Activated T-cell treated with anti-CD3 and anti-CD28 coated beads, Interleukin-2, amount 50 U/mL, for 72 hours (primary cell): ENCODE results near the gene IP6K2. TPM values are rescaled to one million over a fixed set of nuclear protein-coding genes. Genes with fewer than 3 reads are reported as not detected.
"Not testable (repeated sequence)": the region's sequence is repeated elsewhere in the genome, so short reads cannot be mapped to it uniquely, and the experiment has no call there.

Experiments used
- ATAC-seq, 2 donors: fragments of 150-1000 bp; cut with Tn5 transposase; replicated peaks in 1 of 2; 2 replicates each; pipeline ENCODE4 v1.10.0; 2021; ENCODE audit warnings: moderate library complexity in 2 of 2, mild to moderate bottlenecking in 1 of 2
- DNase-seq, 2 donors: peaks; one replicate each; pipeline ENCODE4 v3.0.0; 2021 to 2022; ENCODE audit warnings: mixed read lengths in 1 of 2
- H3K27ac Mint-ChIP-seq: one replicate; pipeline ENCODE4 v1.8.0; 2022; ENCODE audit warnings: mild to moderate bottlenecking, moderate library complexity, mixed read lengths
- H3K27me3 Mint-ChIP-seq: one replicate; pipeline ENCODE4 v1.8.0; 2022; ENCODE audit warnings: low read depth, mixed read lengths
- H3K36me3 Mint-ChIP-seq, 2 donors: one replicate each; pipeline ENCODE4 v1.8.0; 2022; ENCODE audit warnings: mixed read lengths in 2 of 2, mild to moderate bottlenecking in 1 of 2; ENCODE audit not compliant: insufficient read depth in 2 of 2
- H3K4me1 Mint-ChIP-seq: one replicate; pipeline ENCODE4 v1.8.0; 2022; ENCODE audit warnings: low read depth, mixed read lengths
- H3K4me3 Mint-ChIP-seq, 2 donors: one replicate each; pipeline ENCODE4 v1.8.0; 2022; ENCODE audit warnings: mild to moderate bottlenecking in 2 of 2, mixed read lengths in 2 of 2, moderate library complexity in 2 of 2
- H3K9me3 Mint-ChIP-seq, 2 donors: one replicate each; pipeline ENCODE4 v1.8.0; 2022; ENCODE audit warnings: mixed read lengths in 2 of 2
- total RNA-seq, 2 donors: library from RNA; stranded (reverse); gene quantifications; one replicate each; pipeline ENCODE4 v1.2.3, GENCODE V29; 2022

The IP6K2 gene, protein sequence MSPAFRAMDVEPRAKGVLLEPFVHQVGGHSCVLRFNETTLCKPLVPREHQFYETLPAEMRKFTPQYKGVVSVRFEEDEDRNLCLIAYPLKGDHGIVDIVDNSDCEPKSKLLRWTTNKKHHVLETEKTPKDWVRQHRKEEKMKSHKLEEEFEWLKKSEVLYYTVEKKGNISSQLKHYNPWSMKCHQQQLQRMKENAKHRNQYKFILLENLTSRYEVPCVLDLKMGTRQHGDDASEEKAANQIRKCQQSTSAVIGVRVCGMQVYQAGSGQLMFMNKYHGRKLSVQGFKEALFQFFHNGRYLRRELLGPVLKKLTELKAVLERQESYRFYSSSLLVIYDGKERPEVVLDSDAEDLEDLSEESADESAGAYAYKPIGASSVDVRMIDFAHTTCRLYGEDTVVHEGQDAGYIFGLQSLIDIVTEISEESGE
- total RNA-seq, result 10 to 100 TPM; 62.4 to 75.4 TPM

DNA sequence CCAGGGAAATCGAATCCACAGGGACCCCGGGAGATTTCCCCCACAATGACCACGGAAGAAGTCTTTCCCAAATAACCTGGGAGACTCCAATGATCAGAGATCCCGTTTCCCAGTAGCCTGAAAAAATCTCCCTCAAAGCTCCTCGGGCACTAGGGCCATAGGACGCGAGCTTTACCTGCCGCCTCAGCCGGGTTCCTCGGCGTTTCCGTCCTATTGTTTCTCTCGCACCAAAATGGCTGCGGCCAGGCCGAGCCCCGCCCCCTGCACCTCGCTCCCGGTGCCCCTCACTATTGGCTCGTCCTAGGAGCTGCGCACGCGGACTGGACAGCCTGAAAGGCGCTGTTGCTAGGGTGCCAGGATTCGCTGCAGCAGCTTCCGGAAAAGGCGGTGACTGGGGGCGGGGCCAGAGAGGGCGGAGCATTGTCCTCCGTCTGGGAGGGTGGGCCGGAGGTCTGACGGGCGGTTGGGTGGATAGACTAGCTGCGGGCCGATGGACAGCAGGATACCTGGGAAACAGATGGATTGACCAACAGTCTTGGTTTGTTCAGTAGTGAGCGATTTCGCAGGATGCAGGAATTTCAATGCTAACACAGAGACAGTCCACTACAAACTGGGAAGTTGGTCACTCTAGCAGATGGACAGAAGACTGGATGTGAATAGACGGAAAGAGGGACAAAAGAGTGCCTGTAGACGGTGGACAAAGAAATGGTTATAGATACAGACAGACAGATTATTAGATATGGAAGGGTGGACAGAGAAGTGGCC, at the start of gene IP6K2:
Gene IP6K2 (minus strand): TSS at position 240 of the 765 bp plus-strand sequence. CDS start 21,930 bp downstream, outside the sequence.
- ATAC-seq, result peak; percentile 100
- H3K9me3 Mint-ChIP-seq, result no peaks in the 10 kb centered on the region
- H3K4me1 Mint-ChIP-seq, result peaks cover 35% of the 10 kb centered on the region

DNA sequence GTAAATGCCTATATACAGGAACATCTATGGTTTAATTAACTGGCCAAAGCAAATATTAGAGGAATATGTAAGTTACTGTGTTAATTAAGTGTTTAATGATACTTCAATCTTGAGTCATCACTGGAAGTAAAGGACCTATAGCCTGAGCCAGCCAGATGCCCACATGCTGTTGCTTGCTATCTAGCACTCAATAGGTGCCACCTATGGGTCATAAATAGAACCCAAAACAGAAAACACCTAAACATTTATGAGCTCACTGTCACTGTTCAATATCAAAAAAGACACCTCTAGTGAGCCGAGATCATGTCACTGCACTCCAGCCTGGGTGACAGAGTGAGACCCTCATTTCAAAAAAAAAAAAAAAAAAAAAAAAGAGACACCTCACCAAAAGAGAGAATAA, 48.4 kb upstream of the IP6K2 start:
- Mint-ChIP-seq H3K4me3 (no peak overlapping the region), H3K9me3 (no peaks in the 10 kb centered on the region), H3K27ac (no peak overlapping the region), H3K4me1 (no peaks in the 10 kb centered on the region), H3K36me3 (peaks cover under 1 to 2% of the 10 kb centered on the region in 2 donors), H3K27me3 (no peaks in the 10 kb centered on the region)
- DNase-seq (no peak), ATAC-seq (no peak)

More for the DNA sequence above, at the start of gene IP6K2:
- peak within 1 kb of the TSS; percentile 88 to 96 for H3K4me3 Mint-ChIP-seq
- peak; percentile 100 for DNase-seq
- H3K27ac Mint-ChIP-seq, result peak within 1 kb of the TSS; percentile 89
- H3K27me3 Mint-ChIP-seq, result no peaks in the 10 kb centered on the region
- peaks cover 2 to 16% of the 10 kb centered on the region in 2 donors for H3K36me3 Mint-ChIP-seq

DNA sequence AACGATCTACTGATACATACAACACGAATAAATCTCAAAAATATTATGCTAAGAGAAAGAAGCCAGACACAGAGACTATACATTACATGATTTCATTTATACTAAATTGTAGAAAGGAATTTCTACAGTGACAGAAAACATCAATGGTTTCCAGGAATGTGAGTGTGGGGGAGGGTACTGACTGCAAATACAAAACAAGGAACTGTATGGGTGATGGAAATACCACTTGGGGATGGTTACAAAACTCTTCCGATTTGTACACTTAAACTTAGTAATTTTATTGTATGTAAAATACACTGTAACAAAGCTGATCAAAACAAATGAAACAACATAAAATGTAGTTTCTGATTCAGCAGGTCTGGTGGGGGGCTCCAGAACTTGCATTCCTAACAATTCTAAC, 45.8 kb upstream of the IP6K2 start:
- no peaks in the 10 kb centered on the region for H3K27me3 Mint-ChIP-seq
- ATAC-seq (no peak), DNase-seq (no peak)
- no peaks in the 10 kb centered on the region for H3K9me3 Mint-ChIP-seq
- peaks cover 0 to 2% of the 10 kb centered on the region in 2 donors for H3K36me3 Mint-ChIP-seq
- H3K4me3 Mint-ChIP-seq, result no peak overlapping the region
- H3K27ac Mint-ChIP-seq, result no peak overlapping the region
- no peaks in the 10 kb centered on the region for H3K4me1 Mint-ChIP-seq

DNA sequence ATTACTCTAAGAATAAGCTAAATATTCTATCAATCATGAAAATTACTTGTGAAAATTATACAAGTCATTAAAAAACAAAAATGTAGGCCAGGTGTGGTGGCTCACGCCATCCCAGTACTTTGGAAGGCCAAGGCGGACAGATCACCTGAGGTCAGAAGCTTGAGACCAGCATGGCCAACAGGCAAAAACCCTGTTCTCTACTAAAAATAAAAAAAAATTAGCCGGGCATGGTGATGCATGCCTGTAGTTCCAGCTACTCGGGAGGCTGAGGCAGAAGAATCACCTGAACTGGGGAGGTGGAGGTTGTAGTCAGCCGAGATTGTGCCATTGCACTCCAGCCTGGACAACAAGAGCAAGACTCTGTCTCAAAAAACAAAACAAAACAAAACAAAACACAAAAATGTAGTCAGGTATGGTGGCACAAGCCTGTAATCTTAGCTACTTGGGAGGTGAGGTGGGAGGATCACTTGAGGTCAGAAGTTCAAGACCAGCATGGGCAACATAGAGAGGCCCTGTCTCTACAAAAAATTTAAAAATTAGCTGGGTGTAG, 43.0 kb upstream of the IP6K2 start:
- H3K9me3 Mint-ChIP-seq, H3K27ac Mint-ChIP-seq, H3K27me3 Mint-ChIP-seq, DNase-seq, ATAC-seq, H3K4me3 Mint-ChIP-seq, H3K36me3 Mint-ChIP-seq: not testable (repeated sequence)
- peaks cover 10% of the 10 kb centered on the region for H3K4me1 Mint-ChIP-seq

DNA sequence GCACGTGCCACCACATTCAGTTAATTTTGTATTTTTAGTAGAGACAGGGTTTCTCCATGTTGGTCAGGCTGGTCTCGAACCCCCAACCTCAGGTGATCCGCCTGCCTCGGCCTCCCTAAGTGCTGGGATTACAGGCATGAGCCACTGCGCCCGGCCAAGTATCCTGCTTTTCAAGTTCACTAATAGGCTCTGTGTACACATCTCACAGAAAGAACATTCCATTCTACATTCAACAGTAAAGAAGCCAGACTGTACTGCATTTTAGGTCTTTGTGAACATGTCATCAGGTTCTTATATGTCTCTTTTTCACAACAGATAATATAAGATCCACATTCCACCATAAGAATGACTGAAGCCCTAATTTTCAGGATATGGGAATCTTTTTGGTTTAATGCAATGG, 42.5 kb upstream of the IP6K2 start:
- not testable (repeated sequence) for H3K27me3 Mint-ChIP-seq, H3K9me3 Mint-ChIP-seq, H3K27ac Mint-ChIP-seq, ATAC-seq, H3K4me3 Mint-ChIP-seq, DNase-seq, H3K36me3 Mint-ChIP-seq
- H3K4me1 Mint-ChIP-seq, result peaks cover 10% of the 10 kb centered on the region

DNA sequence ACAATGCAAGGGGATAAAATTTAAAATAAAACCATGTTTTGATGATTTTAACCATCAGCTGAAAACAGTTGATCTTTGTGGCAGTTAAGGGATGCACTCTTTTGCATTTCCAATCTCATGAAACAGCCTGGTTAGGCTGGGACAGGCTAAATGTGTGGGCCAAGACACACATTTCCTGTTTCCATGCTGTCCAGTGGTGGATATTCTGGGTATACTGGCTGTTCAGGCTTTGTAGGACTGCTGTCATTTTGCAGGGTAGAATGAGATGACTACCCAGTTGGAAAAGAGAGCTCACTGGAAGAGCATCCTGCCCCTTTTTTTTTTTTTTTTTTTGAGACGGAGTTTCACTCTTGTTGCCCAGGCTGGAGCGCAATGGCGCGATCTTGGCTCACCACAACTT, 42.0 kb upstream of the IP6K2 start:
- no peak for DNase-seq
- no peak for ATAC-seq
- Mint-ChIP-seq H3K36me3 (peaks cover 1 to 4% of the 10 kb centered on the region in 2 donors), H3K4me3 (no peak overlapping the region), H3K27me3 (no peaks in the 10 kb centered on the region), H3K27ac (no peak overlapping the region), H3K4me1 (peaks cover 10% of the 10 kb centered on the region), H3K9me3 (no peaks in the 10 kb centered on the region)

DNA sequence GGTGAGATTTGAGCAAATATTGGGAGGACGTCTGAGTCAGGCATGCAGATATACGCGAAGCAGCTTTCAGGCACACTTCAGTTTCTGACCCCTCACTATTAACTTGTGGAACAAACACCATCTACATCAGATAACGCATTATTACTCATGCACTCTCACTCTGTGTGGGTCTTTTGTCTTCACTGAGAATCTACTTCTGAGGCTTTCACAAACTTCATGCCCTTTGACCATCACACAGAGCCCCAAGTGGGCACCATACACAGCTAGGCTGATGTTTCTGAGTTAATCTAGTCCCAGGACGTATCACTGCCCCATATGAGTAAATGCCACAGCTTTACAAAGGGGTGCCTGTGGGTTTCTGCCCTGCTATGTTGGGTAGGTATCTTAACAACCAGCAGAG, 39.6 kb upstream of the IP6K2 start:
- H3K4me1 Mint-ChIP-seq, result peaks cover 10% of the 10 kb centered on the region
- ATAC-seq, result peak; percentile 92 to 96
- H3K27me3 Mint-ChIP-seq, result no peaks in the 10 kb centered on the region
- peak; percentile 7 to 9 for DNase-seq
- no peaks in the 10 kb centered on the region for H3K9me3 Mint-ChIP-seq
- H3K4me3 Mint-ChIP-seq, result no peak overlapping the region
- peaks cover 1 to 4% of the 10 kb centered on the region in 2 donors for H3K36me3 Mint-ChIP-seq
- no peak overlapping the region for H3K27ac Mint-ChIP-seq

DNA sequence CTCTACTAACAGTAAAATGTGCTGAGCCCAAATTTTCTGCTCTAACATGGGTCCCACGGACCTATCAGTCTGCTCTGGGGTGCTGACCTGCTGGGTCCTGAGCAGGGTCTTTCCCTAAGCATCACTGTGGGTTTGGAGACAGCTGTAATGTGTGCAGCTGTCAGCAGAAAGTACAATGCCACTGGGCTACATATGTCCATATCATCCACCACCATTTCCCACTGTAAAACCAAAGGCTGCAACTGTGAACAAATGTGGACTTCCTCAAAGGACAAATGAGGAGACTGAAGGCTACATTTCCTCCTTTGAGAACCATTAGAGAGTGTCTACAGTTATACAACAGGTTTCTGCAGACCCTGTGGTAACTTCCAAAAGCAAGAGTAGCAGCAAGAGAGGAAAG, 33.8 kb upstream of the IP6K2 start:
- no peaks in the 10 kb centered on the region for H3K27me3 Mint-ChIP-seq
- no peak overlapping the region for H3K27ac Mint-ChIP-seq
- no peak for ATAC-seq
- no peak overlapping the region for H3K4me3 Mint-ChIP-seq
- no peak for DNase-seq
- no peaks in the 10 kb centered on the region for H3K9me3 Mint-ChIP-seq
- no peaks in the 10 kb centered on the region for H3K4me1 Mint-ChIP-seq
- H3K36me3 Mint-ChIP-seq, result peaks cover 0 to 10% of the 10 kb centered on the region in 2 donors

DNA sequence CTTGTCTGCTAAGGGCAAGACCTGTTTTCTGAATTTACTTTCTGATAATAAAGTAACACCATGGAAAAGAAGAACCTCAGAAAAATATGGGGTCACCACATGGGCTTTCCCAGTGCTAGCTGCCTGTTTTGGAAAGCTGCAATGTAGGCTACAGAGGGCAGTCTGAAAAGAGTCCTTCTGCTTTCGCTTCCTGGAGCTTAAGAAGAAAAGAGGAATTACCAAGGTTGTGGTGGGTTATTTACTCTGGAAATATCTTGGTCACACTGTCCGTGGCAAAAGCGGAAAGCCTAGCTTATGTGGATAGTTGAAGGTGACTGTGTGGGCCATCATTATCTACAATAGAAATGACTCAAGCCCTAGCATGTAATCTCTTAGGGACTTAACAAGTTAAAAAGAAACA, 31.7 kb upstream of the IP6K2 start:
- Mint-ChIP-seq H3K27me3 (no peaks in the 10 kb centered on the region), H3K4me3 (no peak overlapping the region), H3K36me3 (peaks cover 0 to 11% of the 10 kb centered on the region in 2 donors), H3K27ac (no peak overlapping the region), H3K9me3 (no peaks in the 10 kb centered on the region), H3K4me1 (no peaks in the 10 kb centered on the region)
- no peak for DNase-seq
- no peak for ATAC-seq

DNA sequence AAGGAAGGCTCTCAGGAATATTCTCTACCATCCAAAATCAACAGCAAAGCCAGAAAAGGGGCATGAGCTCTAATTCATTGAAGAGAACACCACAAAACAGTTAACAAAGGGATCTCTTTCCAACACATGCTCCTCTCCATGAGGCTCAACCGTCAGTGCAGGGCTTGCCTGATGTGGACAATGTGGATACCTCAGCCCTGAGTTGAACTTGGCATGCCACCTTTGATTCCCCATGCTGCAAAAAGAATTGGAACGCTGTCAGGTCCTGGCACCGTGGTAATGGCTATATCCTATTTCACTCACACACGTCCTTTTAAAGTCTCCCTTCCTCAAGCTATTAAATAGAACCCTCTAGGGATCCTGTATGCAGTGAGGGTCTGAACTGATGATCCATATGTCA, 30.7 kb upstream of the IP6K2 start:
- no peak for ATAC-seq
- Mint-ChIP-seq H3K27me3 (no peaks in the 10 kb centered on the region), H3K4me1 (no peaks in the 10 kb centered on the region), H3K36me3 (peaks cover 0 to 11% of the 10 kb centered on the region in 2 donors), H3K9me3 (no peaks in the 10 kb centered on the region), H3K4me3 (no peak overlapping the region), H3K27ac (no peak overlapping the region)
- DNase-seq, result no peak

DNA sequence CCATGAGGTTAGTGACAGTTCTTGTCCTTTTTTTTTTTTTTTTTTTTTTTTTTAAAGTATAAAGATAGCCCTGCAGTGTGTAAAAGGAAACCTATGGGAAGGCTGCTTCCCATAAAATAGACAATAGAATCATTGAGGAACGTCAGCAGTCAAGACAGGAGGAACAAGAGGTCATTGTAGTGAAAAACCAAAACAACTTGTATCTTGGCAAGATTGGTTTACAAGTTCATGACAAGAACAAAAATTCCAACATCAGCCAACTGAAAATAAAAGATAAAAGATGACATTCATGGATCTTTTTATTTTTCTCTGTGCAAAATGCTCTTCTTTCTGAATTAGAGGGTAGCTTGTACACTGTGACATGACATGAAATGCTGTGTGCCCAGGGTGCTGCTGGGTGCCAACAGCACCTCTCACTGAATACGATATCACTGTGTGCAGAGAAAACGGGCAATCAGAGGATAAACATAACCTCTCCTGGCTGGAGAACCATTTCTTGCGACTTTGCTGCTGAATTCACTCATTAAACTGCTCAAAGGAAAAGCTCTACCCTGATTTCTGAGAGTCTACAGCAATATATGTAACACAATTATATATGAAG, 30.1 kb upstream of the IP6K2 start:
- Mint-ChIP-seq H3K27ac (no peak overlapping the region), H3K9me3 (no peaks in the 10 kb centered on the region), H3K4me1 (no peaks in the 10 kb centered on the region), H3K36me3 (peaks cover 0 to 11% of the 10 kb centered on the region in 2 donors), H3K4me3 (no peak overlapping the region), H3K27me3 (no peaks in the 10 kb centered on the region)
- no peak for DNase-seq
- ATAC-seq, result no peak

DNA sequence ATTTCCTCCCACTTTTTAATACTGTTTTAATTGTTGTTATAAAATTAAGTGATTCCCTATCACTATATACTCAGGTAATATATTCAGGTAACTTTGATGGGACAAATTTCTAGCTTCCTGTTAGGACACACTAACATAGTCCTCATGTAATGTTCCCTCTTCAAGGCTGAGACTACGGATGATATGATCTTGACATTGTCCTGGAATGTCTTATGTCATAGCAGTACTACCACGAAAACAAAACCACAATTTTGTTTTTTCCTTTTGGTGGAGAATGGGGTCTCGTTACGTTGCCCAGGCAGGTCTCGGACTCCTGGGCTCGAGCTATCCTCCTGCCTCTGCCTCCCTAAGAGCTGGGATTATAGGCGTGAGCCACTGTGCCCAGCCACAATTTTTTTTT, 26.8 kb upstream of the IP6K2 start:
- H3K4me3 Mint-ChIP-seq, result no peak overlapping the region
- no peak overlapping the region for H3K27ac Mint-ChIP-seq
- H3K4me1 Mint-ChIP-seq, result no peaks in the 10 kb centered on the region
- H3K27me3 Mint-ChIP-seq, result no peaks in the 10 kb centered on the region
- DNase-seq (no peak), ATAC-seq (no peak)
- peaks cover 0 to 3% of the 10 kb centered on the region in 2 donors for H3K36me3 Mint-ChIP-seq
- no peaks in the 10 kb centered on the region for H3K9me3 Mint-ChIP-seq

DNA sequence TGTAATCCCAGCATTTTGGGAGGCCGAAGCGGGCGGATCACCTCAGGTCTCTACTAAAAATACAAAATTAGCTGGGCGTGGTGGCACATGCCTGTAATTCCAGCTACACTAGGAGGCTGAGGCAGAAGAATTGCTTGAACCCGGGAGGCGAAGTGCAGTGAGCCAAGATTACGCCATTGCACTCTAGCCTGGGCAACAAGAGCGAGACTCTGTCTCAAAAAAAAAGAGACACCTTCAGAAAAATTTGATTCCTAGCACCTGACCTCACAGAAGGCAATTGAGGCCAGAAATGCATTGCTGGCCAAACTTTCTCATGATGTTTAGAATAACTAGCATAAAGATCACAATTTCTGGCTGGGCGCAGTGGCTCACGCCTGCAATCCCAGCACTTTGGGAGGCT, 24.2 kb upstream of the IP6K2 start:
- not testable (repeated sequence) for ATAC-seq, H3K4me1 Mint-ChIP-seq, H3K4me3 Mint-ChIP-seq

More for the DNA sequence above, 24.2 kb upstream of the IP6K2 start:
- H3K9me3 Mint-ChIP-seq, H3K27ac Mint-ChIP-seq, H3K36me3 Mint-ChIP-seq, H3K27me3 Mint-ChIP-seq, DNase-seq: not testable (repeated sequence)
